Measurements from ENCODE around the gene USF3. TPM values are rescaled to one million over a fixed set of nuclear protein-coding genes. Genes with fewer than 3 reads are reported as not detected.

Gene USF3
- total RNA-seq, 1 experiment from 2014 or later = 13.5 TPM

DNA sequence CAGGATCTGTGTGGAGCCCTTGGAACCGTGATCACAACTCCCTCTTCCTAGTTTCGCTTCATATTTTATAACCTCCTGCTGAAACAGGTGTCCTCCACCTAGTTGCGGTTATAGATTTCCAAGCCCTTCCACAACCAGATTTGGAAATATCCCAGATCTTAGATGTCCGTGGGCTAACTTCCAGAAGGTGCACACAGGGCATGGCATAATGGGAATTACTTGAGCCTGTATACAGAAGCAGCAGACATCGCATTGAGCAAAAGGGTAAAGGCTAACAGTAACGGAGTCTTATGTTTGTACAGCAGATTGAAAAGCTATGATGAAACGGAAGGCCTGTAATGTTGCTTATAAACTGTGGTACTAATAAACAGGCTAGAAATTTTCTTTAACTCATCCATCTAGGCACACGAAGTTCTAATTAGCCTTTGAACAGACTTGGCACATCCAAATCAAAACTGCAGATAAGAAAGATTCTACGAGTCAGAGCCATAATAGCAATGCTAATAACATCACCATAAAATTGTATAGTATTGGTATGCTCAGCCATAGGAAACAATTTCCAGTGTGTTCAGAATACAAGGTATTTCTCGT is 1.2 kb upstream of the USF3 start:
- Histone ChIP-seq H2AFZ (ENCODE audit: low read depth, low read length, poor library complexity, severe bottlenecking) (peak overlapping the region; percentile 46), H3K27ac (ENCODE audit: low read depth, low read length) (peak overlapping the region; percentile 49), H3K9me2 (ENCODE audit: insufficient read depth) (no peaks in the 10 kb centered on the region), H3K4me1 (ENCODE audit: control insufficient read depth in 1 of 2, insufficient read depth in 2 of 2, low read length in 2 of 2) (peaks cover 4 to 17% of the 10 kb centered on the region in 2 experiments; a peak in 3 of 4 replicates), H3K9ac (ENCODE audit: low read length) (peak overlapping the region; percentile 74), H3K27me3 (ENCODE audit: insufficient read depth, low read length) (no peaks in the 10 kb centered on the region), H3K4me3 (replicated peaks in 1 of 2; ENCODE audit: low read depth in 1 of 2, low read length in 2 of 2) (peak overlapping the region; percentile 67 to 93), H3K79me2 (ENCODE audit: insufficient read depth, low read length) (peaks cover 4% of the 10 kb centered on the region; the same call in 1 of the 2 replicates), H3K9me3 (ENCODE audit: control insufficient read depth in 1 of 2, insufficient read depth in 1 of 2, low read depth in 1 of 2, low read length in 2 of 2) (no peaks in the 10 kb centered on the region), H3K4me2 (ENCODE audit: low read length) (peak overlapping the region; percentile 81), H3K36me3 (ENCODE audit: control insufficient read depth in 1 of 2, insufficient read depth in 2 of 2, low read length in 2 of 2) (no peaks in the 10 kb centered on the region), H4K20me1 (ENCODE audit: insufficient read depth) (no peaks in the 10 kb centered on the region)
- ChIA-PET POLR2A (no interaction called here), RAD21 (ENCODE audit: low non-redundant PET in 1 of 2, low total read pairs in 2 of 2, uncharacterized antibody in 2 of 2, unreplicated experiment in 2 of 2) (no interaction called here), CTCF (no interaction called here)
- DNase-seq (ENCODE audit: low read depth, low spot score) (no peak), ATAC-seq (no peak)
- TF ChIP-seq ZFX (IDR thresholded peaks at IDR 0.05) (no peak), ELF1 (IDR thresholded peaks at IDR 0.05; ENCODE audit: borderline replicate concordance, low read depth) (no peak), POLR2A (IDR thresholded peaks at IDR 0.05; ENCODE audit: borderline replicate concordance, extremely low read depth, insufficient read depth, insufficient read length) (no peak), EGR1 (IDR thresholded peaks at IDR 0.05; ENCODE audit: low read depth) (no peak), RAD21 (IDR thresholded peaks at IDR 0.05; ENCODE audit: low read depth) (no peak), FOSL1 (IDR thresholded peaks at IDR 0.05; ENCODE audit: low read depth) (no peak), POLR2AphosphoS5 (IDR thresholded peaks at IDR 0.05; ENCODE audit: low read depth, low read length) (no peak), SRF (IDR thresholded peaks at IDR 0.05; ENCODE audit: low read depth) (no peak), EZH2 (IDR thresholded peaks at IDR 0.05) (no peak), JUND (IDR thresholded peaks at IDR 0.05) (no peak), YY1 (IDR thresholded peaks at IDR 0.05; ENCODE audit: extremely low read depth, insufficient replicate concordance, low read depth, low read length) (no peak)
- TF ChIP-seq, protein P1, sequence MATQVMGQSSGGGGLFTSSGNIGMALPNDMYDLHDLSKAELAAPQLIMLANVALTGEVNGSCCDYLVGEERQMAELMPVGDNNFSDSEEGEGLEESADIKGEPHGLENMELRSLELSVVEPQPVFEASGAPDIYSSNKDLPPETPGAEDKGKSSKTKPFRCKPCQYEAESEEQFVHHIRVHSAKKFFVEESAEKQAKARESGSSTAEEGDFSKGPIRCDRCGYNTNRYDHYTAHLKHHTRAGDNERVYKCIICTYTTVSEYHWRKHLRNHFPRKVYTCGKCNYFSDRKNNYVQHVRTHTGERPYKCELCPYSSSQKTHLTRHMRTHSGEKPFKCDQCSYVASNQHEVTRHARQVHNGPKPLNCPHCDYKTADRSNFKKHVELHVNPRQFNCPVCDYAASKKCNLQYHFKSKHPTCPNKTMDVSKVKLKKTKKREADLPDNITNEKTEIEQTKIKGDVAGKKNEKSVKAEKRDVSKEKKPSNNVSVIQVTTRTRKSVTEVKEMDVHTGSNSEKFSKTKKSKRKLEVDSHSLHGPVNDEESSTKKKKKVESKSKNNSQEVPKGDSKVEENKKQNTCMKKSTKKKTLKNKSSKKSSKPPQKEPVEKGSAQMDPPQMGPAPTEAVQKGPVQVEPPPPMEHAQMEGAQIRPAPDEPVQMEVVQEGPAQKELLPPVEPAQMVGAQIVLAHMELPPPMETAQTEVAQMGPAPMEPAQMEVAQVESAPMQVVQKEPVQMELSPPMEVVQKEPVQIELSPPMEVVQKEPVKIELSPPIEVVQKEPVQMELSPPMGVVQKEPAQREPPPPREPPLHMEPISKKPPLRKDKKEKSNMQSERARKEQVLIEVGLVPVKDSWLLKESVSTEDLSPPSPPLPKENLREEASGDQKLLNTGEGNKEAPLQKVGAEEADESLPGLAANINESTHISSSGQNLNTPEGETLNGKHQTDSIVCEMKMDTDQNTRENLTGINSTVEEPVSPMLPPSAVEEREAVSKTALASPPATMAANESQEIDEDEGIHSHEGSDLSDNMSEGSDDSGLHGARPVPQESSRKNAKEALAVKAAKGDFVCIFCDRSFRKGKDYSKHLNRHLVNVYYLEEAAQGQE (IDR thresholded peaks at IDR 0.05; ENCODE audit: low read depth) = no peak
- TF ChIP-seq, protein P2, sequence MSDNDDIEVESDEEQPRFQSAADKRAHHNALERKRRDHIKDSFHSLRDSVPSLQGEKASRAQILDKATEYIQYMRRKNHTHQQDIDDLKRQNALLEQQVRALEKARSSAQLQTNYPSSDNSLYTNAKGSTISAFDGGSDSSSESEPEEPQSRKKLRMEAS (IDR thresholded peaks at IDR 0.05) = no peak
- intact Hi-C loops (cut with micrococcal nuclease) = no loop called here
- no TSS peak for BruUV-seq (replicated peaks)
